Right atrium auricular region (tissue), 2 donors: ENCODE results near the gene KRT6A. TPM values are rescaled to one million over a fixed set of nuclear protein-coding genes. Genes with fewer than 3 reads are reported as not detected.

Experiments
- DNase-seq: peaks from one replicate; pipeline ENCODE4 v3.0.0-alpha.2; 2019; ENCODE audit warnings: low spot score
- H3K27ac ChIP-seq, 2 donors: fragments of 200-600 bp; sonication (generic); 1 replicate in 1 of 2; 2 replicates in 1 of 2; pipeline ENCODE4 v1.5.1; 2016 to 2019
- H3K27me3 ChIP-seq, 2 donors: fragments of 200-600 bp; sonication (generic); one replicate each; pipeline versions ENCODE4 v1.5.1 to v1.6.0; 2017 to 2019
- H3K36me3 ChIP-seq: fragments of 200-600 bp; sonication (generic); one replicate; pipeline ENCODE4 v1.5.1; 2016
- H3K4me1 ChIP-seq, 2 donors: fragments of 200-600 bp; sonication (generic); one replicate each; pipeline versions ENCODE4 v1.5.1 to v1.6.0; 2017 to 2019
- H3K4me3 ChIP-seq, 2 donors: fragments of 200-600 bp; sonication (generic); 1 replicate in 1 of 2; 2 replicates in 1 of 2; pipeline ENCODE4 v1.5.1; 2017 to 2019; ENCODE audit warnings: mild to moderate bottlenecking in 1 of 2, moderate library complexity in 1 of 2
- H3K9me3 ChIP-seq, 2 donors: fragments of 200-600 bp; sonication (generic); one replicate each; pipeline ENCODE4 v1.5.1; 2019
- total RNA-seq, 2 donors: library from RNA; depleted of rRNA; stranded (reverse); fragments of >200 nt; gene quantifications; one replicate each; pipeline ENCODE4 v1.1.0, GENCODE V29; 2016
- TF ChIP-seq, protein P1 (sequence below), 2 donors: fragments of 200-600 bp; sonication (generic); IDR thresholded peaks; one replicate each; pipeline ENCODE4 v1.5.1; 2019; ENCODE audit warnings: antibody characterized with exemption in 2 of 2

The KRT6A gene
- total RNA-seq, 2 donors from 2014 or later = 0.48 to 7.4 TPM

DNA sequence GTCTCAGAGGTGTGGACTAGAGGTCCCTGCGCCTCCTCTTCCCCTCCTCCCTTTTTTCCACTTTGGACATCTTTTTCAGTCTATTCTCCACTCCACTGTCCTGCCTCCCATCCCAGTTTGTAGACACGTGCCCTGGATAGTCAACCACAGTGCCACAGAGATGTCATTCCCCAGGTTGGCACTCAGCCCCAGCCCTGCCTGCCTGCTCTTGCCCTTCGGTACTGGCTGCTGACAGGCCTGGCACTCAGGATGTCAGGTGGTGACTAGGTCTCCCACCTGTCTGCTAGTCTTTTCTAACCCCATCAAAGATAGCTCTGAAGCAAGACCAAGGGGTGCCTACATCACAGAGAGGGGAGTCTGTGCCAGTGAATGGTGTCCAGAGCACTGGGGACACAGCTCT lies 44.0 kb upstream of the KRT6A start:
- H3K4me3 ChIP-seq = no peak overlapping the region
- H3K36me3 ChIP-seq = no peaks in the 10 kb centered on the region
- no peak for DNase-seq
- H3K27me3 ChIP-seq = no peaks in the 10 kb centered on the region
- no peak overlapping the region for H3K27ac ChIP-seq
- H3K9me3 ChIP-seq = no peaks in the 10 kb centered on the region
- H3K4me1 ChIP-seq = no peaks in the 10 kb centered on the region
- TF ChIP-seq, protein P1, sequence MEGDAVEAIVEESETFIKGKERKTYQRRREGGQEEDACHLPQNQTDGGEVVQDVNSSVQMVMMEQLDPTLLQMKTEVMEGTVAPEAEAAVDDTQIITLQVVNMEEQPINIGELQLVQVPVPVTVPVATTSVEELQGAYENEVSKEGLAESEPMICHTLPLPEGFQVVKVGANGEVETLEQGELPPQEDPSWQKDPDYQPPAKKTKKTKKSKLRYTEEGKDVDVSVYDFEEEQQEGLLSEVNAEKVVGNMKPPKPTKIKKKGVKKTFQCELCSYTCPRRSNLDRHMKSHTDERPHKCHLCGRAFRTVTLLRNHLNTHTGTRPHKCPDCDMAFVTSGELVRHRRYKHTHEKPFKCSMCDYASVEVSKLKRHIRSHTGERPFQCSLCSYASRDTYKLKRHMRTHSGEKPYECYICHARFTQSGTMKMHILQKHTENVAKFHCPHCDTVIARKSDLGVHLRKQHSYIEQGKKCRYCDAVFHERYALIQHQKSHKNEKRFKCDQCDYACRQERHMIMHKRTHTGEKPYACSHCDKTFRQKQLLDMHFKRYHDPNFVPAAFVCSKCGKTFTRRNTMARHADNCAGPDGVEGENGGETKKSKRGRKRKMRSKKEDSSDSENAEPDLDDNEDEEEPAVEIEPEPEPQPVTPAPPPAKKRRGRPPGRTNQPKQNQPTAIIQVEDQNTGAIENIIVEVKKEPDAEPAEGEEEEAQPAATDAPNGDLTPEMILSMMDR (IDR thresholded peaks at IDR 0.05) = no peak

DNA sequence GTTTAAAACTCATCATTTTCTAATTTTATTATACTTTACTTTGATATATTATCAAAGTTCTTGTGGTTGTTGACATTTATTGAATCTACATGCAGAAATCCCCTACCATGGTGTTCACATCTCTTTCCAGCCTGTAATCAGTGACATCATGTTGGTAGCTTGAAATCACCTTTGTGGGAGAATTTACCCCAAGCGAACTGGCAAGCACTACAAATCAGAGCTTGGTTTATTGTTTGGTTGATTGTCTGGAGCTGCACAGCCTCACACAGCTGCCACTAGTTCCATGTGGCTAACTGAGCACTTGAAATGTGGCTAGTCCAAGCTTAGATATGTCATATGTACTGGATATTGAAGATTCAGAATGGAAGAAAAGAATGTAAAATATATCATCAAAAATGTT lies 42.5 kb upstream of the KRT6A start:
- Histone ChIP-seq H3K9me3 (no peaks in the 10 kb centered on the region), H3K27ac (no peak overlapping the region), H3K4me1 (no peaks in the 10 kb centered on the region), H3K27me3 (no peaks in the 10 kb centered on the region), H3K36me3 (no peaks in the 10 kb centered on the region), H3K4me3 (no peak overlapping the region)
- no peak for DNase-seq
- TF ChIP-seq, protein P1 (IDR thresholded peaks at IDR 0.05) = no peak

DNA sequence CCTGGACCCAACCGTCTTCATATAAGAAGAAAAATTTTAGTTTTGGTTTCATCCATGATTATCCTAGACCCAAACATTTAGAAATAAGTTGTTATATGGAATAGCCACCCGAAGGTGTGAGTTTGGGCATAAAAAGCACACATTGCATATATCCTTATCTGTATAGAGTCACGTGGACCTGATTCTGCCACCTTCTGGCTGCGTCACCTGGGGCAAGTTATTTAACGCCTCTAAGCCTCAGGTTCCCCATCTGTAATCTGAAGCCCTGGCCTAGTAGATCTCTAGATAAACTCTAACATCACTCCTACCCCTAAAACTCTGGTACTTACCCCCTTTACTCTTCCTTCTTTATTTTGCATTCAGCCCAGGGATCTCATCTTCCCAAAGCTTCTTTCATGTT lies 41.4 kb upstream of the KRT6A start:
- Histone ChIP-seq H3K27ac (no peak overlapping the region), H3K9me3 (no peaks in the 10 kb centered on the region), H3K4me1 (no peaks in the 10 kb centered on the region), H3K27me3 (no peaks in the 10 kb centered on the region), H3K36me3 (no peaks in the 10 kb centered on the region), H3K4me3 (no peak overlapping the region)
- DNase-seq = no peak
- TF ChIP-seq, protein P1 (IDR thresholded peaks at IDR 0.05) = no peak

DNA sequence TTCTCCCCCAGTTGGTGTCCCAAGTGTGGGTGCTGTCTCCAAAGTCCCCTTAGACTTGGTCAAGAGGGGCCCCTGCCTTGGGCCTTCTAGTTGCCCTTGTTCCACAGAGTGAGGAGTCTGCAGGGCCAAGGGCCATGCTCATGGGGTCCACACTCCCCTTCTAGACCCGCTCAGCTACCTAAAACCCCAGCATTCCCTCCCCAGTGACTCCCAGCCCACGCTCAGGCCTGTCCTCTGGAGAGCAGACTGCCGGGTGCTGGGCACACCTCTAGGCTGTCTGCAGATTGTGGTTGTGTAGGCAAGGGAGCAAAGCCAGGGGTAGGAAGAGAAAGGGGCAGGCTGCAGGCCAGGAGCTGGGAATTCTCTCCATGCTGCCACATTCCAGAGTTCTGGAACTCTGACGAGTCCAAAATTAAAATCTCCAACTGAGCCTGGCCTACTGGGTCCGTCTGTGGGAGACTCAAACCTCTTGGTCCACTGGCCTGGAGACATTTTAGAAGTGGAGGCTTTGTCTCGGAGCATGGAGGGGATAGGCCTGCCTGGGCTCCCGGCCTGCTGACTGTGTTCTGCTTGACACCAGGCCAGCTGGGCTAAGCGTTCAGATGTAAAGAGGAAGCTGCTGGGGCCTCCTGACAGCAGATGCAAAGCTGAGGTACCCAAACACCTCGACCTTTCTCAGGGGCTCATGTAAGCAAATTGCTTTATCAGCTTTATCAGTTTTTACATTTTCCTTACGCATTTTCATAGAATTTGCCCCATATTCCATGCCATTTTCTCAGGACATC lies 40.8 kb upstream of the KRT6A start:
- TF ChIP-seq, protein P1 (IDR thresholded peaks at IDR 0.05) = no peak
- no peak for DNase-seq
- Histone ChIP-seq H3K9me3 (no peaks in the 10 kb centered on the region), H3K27me3 (no peaks in the 10 kb centered on the region), H3K27ac (no peak overlapping the region), H3K4me1 (no peaks in the 10 kb centered on the region), H3K36me3 (no peaks in the 10 kb centered on the region), H3K4me3 (no peak overlapping the region)

DNA sequence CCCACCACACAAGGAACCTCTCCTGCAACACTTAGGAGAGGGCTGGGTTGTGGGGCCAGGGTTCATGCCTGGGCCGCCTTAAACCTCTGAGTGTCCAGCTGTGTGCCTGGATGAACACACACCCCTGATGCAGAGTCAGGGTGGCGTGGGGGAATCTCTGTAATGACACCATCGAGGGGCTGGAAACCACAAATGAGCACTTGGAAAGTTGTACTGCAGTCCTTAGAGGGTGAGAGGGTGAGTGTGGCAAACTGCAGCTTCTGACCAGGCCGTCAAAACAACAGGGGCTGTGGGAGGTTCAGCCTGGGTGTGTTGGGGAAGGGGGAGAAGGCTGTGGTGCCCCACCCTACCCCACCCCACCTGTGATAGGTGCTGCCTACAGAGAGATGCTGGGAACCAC lies 39.6 kb upstream of the KRT6A start:
- TF ChIP-seq, protein P1 (IDR thresholded peaks at IDR 0.05) = no peak
- no peak for DNase-seq

More for the DNA sequence above, 39.6 kb upstream of the KRT6A start:
- H3K4me1 ChIP-seq = no peaks in the 10 kb centered on the region
- H3K9me3 ChIP-seq = no peaks in the 10 kb centered on the region
- H3K4me3 ChIP-seq = no peak overlapping the region
- no peak overlapping the region for H3K27ac ChIP-seq
- H3K36me3 ChIP-seq = no peaks in the 10 kb centered on the region
- no peaks in the 10 kb centered on the region for H3K27me3 ChIP-seq
